Epithelial cell of proximal tubule (primary cell): ENCODE results near the gene CALML4. TPM values are rescaled to one million over a fixed set of nuclear protein-coding genes. Genes with fewer than 3 reads are reported as not detected.

Source experiments
- DNase-seq: peaks from one replicate; pipeline ENCODE4 v3.0.0-alpha.2; 2011; ENCODE audit warnings: low read depth
- H3K4me3 ChIP-seq: 2 replicates; pipeline ENCODE4 v1.5.1; 2011; ENCODE audit warnings: low read depth, mild to moderate bottlenecking, low read length
- total RNA-seq: library from RNA; depleted of rRNA; stranded (reverse); fragments of >200 nt; gene quantifications from 2 replicates; pipeline ENCODE4 v1.2.3, GENCODE V29; 2015
- TF ChIP-seq, protein P1 (sequence below): conservative IDR thresholded peaks from 2 replicates; pipeline ENCODE4 v1.5.1; 2012; ENCODE audit warnings: low read depth, mild to moderate bottlenecking, low read length

CALML4 gene
- total RNA-seq, 1 donor from 2014 or later: 3.8 TPM

- no peak overlapping the region for H3K4me3 ChIP-seq
- TF ChIP-seq, protein P1, sequence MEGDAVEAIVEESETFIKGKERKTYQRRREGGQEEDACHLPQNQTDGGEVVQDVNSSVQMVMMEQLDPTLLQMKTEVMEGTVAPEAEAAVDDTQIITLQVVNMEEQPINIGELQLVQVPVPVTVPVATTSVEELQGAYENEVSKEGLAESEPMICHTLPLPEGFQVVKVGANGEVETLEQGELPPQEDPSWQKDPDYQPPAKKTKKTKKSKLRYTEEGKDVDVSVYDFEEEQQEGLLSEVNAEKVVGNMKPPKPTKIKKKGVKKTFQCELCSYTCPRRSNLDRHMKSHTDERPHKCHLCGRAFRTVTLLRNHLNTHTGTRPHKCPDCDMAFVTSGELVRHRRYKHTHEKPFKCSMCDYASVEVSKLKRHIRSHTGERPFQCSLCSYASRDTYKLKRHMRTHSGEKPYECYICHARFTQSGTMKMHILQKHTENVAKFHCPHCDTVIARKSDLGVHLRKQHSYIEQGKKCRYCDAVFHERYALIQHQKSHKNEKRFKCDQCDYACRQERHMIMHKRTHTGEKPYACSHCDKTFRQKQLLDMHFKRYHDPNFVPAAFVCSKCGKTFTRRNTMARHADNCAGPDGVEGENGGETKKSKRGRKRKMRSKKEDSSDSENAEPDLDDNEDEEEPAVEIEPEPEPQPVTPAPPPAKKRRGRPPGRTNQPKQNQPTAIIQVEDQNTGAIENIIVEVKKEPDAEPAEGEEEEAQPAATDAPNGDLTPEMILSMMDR: no peak
- DNase-seq: no peak
Measured at GRCh38 chr15:68209735-68210408, 4.7 kb upstream of the CALML4 start.

- TF ChIP-seq, protein P1: no peak
- no peak for DNase-seq
- no peak overlapping the region for H3K4me3 ChIP-seq
Measured at GRCh38 chr15:68209272-68209671, 4.1 kb upstream of the CALML4 start.

DNA sequence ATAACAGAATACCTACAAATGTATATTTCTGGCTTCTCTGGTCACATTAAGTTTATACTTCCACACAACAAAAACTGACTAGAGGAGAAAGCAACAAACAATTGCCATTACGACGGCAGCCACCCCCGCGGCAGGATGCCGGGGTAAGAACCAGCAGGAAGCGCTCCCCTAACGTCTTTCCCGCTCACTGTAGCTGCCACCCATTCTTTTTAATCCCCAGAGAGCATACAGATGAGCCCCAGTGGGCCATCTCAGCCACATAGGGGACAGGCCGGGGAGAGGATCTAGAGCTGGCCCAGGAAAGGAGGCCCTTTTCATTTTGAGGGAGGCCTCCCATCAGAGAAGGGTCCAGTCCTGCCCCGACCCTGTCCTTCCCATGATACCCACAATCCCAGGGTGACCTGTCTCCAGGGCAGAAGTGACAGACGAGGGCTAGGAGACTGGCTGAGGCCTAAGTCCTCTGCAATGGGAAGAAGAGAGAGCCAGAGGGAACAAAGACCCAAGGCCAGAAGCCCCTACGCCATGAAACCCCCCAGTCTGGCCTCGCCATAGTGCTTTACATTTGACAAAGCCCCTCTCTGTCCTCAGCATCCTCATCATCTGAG lies 3.6 kb upstream of the CALML4 start:
- no peak overlapping the region for H3K4me3 ChIP-seq
- DNase-seq: no peak
- TF ChIP-seq, protein P1: no peak

DNA sequence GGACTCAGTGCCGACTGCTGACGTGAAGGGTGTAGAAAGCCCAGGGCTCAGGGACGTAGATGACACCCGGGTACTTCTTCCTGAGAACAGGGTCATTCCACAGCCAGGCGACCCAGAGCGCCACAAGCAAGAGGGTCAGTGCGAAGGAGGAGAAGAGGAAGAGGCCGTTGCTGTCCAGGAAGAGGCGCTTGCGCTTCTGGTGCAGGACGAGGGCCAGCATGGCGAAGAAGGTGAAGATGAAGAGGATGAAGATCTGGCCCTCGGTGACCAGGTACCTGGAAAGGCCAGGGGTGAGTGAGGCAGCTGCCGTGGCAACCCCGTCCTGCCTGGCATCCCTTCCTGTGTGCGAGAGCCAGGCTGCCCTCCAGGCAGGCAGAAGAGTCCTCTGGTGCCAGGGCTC lies 3.0 kb upstream of the CALML4 start:
- H3K4me3 ChIP-seq: no peak overlapping the region

DNA sequence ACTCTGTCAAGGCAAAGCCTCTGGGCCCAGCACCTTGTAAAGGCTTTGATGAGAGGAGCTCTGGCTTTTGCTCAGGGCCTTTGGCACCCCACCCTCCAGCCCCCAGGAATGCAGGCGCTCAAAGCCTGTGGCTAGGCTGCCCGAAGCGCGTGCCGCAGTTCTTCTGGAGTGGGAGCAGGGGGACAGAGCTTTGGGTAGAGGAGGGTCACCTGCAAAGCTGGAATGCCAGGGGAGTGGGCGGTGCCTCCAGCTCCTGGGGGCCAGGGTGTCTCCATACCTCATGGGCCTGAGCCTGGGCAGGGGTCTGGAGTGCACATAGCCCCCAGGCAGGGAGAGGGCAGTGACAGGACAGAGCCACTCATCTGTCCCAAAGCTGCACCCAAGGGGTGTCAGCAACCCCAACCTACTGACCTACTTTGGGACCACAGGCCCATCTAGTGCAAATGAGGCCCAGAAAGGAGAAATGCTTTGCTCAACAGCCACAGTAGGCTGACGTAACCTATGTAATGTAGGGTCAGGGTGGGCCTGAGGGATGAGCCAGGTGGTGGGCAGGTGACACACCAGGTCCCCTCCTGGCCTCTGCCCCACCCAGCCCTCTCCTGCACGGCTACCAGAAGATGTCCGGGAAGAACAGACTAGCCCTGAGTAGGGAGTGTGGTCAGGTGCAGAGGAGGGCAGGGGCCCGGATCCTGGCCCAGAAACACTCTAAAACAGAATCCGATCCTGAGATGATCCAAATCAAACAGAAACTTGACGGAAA lies 2.2 kb upstream of the CALML4 start:
- DNase-seq: no peak
- H3K4me3 ChIP-seq: no peak overlapping the region
- TF ChIP-seq, protein P1: no peak

More for the DNA sequence above, 3.0 kb upstream of the CALML4 start:
- no peak for DNase-seq
- TF ChIP-seq, protein P1: no peak

DNA sequence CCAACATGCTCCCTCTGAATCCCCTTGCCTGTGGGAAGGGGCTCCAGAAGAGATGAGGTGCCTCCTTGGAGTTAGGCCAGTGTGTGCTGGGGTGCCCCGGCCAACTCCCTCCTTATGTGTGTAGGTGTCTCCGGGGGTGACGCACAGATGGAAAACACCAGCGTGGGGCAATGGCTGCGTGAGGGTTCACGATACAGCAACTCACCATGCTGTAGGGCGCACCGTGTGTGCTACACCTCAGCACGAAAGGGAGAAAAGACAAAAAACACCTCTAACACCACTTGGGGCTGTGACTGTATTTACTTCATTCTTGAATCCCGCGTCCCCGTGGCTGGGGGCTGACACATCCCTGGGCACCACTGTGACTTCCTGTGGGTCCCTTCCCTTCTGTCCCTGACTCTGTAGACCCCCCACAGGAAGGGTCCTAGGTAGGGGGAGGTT lies 1.6 kb upstream of the CALML4 start:
- TF ChIP-seq, protein P1: no peak
- no peak for DNase-seq
- no peak overlapping the region for H3K4me3 ChIP-seq
